Measurements from ENCODE around the gene BEST1.

DNA sequence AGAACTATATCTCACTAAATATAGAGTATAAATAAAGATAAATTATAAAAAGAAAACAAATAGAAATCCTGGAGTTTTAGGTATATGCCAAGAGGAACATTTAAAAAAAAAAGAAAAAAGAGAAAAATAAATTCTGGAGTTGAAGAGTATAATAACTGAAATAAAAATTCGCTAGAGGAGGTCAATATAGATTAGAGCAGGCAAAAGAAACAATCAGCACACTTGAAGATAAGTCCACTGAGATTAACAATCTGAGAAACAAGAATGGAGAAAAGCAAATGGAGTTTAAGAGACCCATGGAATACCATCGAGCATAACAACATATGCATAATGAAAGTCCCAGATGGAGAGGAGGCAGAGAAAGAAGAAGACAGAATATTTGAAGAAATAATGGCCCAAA lies 14.3 kb upstream of the BEST1 start:
- TF ChIP-seq, protein P1, sequence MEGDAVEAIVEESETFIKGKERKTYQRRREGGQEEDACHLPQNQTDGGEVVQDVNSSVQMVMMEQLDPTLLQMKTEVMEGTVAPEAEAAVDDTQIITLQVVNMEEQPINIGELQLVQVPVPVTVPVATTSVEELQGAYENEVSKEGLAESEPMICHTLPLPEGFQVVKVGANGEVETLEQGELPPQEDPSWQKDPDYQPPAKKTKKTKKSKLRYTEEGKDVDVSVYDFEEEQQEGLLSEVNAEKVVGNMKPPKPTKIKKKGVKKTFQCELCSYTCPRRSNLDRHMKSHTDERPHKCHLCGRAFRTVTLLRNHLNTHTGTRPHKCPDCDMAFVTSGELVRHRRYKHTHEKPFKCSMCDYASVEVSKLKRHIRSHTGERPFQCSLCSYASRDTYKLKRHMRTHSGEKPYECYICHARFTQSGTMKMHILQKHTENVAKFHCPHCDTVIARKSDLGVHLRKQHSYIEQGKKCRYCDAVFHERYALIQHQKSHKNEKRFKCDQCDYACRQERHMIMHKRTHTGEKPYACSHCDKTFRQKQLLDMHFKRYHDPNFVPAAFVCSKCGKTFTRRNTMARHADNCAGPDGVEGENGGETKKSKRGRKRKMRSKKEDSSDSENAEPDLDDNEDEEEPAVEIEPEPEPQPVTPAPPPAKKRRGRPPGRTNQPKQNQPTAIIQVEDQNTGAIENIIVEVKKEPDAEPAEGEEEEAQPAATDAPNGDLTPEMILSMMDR (IDR thresholded peaks at IDR 0.05), result no peak
- TF ChIP-seq POLR2A (IDR thresholded peaks at IDR 0.05), result no peak
